HCT116 (cell line): ENCODE data around the gene MINDY4B. TPM values are rescaled to one million over a fixed set of nuclear protein-coding genes. Genes with fewer than 3 reads are reported as not detected.

Source experiments
- ATAC-seq: fragments of 200-7000 bp; cut with Tn5 transposase; 2 replicates; pipeline ENCODE4 v1.9.1; 2020; ENCODE audit warnings: mild to moderate bottlenecking, moderate library complexity
- BruUV-seq: library from RNA; stranded (reverse); fragments of 400-500 nt; replicated peaks from 2 replicates; lab custom pipeline; 2021; lab: Mats Ljungman, UMichigan
- CTCF ChIA-PET: fragments of 300-600 bp; sonication (Branson Sonifier 250); formaldehyde crosslinking; loops from one replicate; lab custom pipeline; 2021; ENCODE audit warnings: antibody characterized with exemption; lab: Charles Lee
- POLR2A ChIA-PET: fragments of 300-600, 350-600 bp; sonication (Branson Sonifier 250); formaldehyde crosslinking; loops from one replicate; lab custom pipeline; 2021; ENCODE audit warnings: antibody characterized with exemption; lab: Charles Lee
- RAD21 ChIA-PET, 2 experiments: fragments of 300-600 bp; sonication (Branson Sonifier 250); formaldehyde crosslinking; loops; one replicate each; lab custom pipeline; 2023; ENCODE audit warnings: low total read pairs in 2 of 2; ENCODE audit not compliant: uncharacterized antibody in 2 of 2, unreplicated experiment in 2 of 2, low non-redundant PET in 1 of 2; lab: Charles Lee
- DNase-seq: peaks from one replicate; pipeline ENCODE4 v3.0.0-alpha.2; 2010; ENCODE audit warnings: low read depth, low spot score
- H2AFZ ChIP-seq: fragments of 200-600 bp; shearing (Covaris generic), sonication (generic); 2 replicates; pipeline ENCODE4 v1.6.1; 2017; ENCODE audit warnings: low read depth, mixed run types, mixed read lengths, antibody characterized with exemption, low read length; ENCODE audit not compliant: poor library complexity, severe bottlenecking
- H3K27ac ChIP-seq: 2 replicates; pipeline ENCODE4 v1.5.1; 2012; ENCODE audit warnings: low read depth, low read length
- H3K27me3 ChIP-seq: fragments of 200-600 bp; sonication (generic); 2 replicates; pipeline ENCODE4 v1.6.1; 2016; ENCODE audit warnings: mixed run types, low read length, mixed read lengths; ENCODE audit not compliant: insufficient read depth
- H3K36me3 ChIP-seq, 2 experiments: fragments of 200-500 bp in 1 of 2; fragments of 200-600 bp in 1 of 2; sonication (Bioruptor generic) in 1 of 2; sonication (generic) in 1 of 2; 2 replicates each; pipeline versions ENCODE4 v1.5.1 to v1.6.1; 2014 to 2016; ENCODE audit warnings: low read length in 2 of 2, inconsistent platforms in 1 of 2, mixed read lengths in 1 of 2, mixed run types in 1 of 2; ENCODE audit not compliant: insufficient read depth in 2 of 2, control insufficient read depth in 1 of 2
- H3K4me1 ChIP-seq, 2 experiments: fragments of 200-600 bp in 1 of 2; sonication (generic) in 1 of 2; 2 replicates each; pipeline versions ENCODE4 v1.5.1 to v1.6.1; 2012 to 2017; ENCODE audit warnings: low read length in 2 of 2, inconsistent platforms in 1 of 2, mild to moderate bottlenecking in 1 of 2, mixed read lengths in 1 of 2, mixed run types in 1 of 2, moderate library complexity in 1 of 2; ENCODE audit not compliant: insufficient read depth in 2 of 2, control insufficient read depth in 1 of 2
- H3K4me2 ChIP-seq: fragments of 200-600 bp; sonication (generic); 2 replicates; pipeline ENCODE4 v1.6.1; 2017; ENCODE audit warnings: mixed run types, low read length, mixed read lengths
- H3K4me3 ChIP-seq, 2 experiments: fragments of 200-600 bp in 1 of 2; sonication (generic) in 1 of 2; replicated peaks in 1 of 2; 2 replicates each; pipeline ENCODE4 v1.5.1; 2011 to 2016; ENCODE audit warnings: low read length in 2 of 2, control low read depth in 1 of 2, low read depth in 1 of 2, mild to moderate bottlenecking in 1 of 2, mixed read lengths in 1 of 2, mixed run types in 1 of 2
- H3K79me2 ChIP-seq: fragments of 200-600 bp; sonication (generic); 2 replicates; pipeline ENCODE4 v1.6.1; 2017; ENCODE audit warnings: mild to moderate bottlenecking, mixed run types, low read length, moderate library complexity, mixed read lengths; ENCODE audit not compliant: insufficient read depth
- H3K9ac ChIP-seq: fragments of 200-600 bp; sonication (generic); 2 replicates; pipeline ENCODE4 v1.6.1; 2016; ENCODE audit warnings: low read length, mixed read lengths
- H3K9me2 ChIP-seq: fragments of 200-600 bp; sonication (generic), shearing (Covaris generic); 2 replicates; pipeline ENCODE4 v1.6.1; 2017; ENCODE audit warnings: mixed run types, mild to moderate bottlenecking, moderate library complexity; ENCODE audit not compliant: insufficient read depth
- H3K9me3 ChIP-seq, 2 experiments: fragments of 200-500 bp in 1 of 2; fragments of 200-600 bp in 1 of 2; sonication (Bioruptor generic) in 1 of 2; sonication (generic) in 1 of 2; 2 replicates each; pipeline ENCODE4 v1.6.1; 2014 to 2017; ENCODE audit warnings: low read length in 2 of 2, mixed read lengths in 2 of 2, inconsistent platforms in 1 of 2, low read depth in 1 of 2, mild to moderate bottlenecking in 1 of 2, mixed run types in 1 of 2, moderate library complexity in 1 of 2; ENCODE audit not compliant: control insufficient read depth in 1 of 2, insufficient read depth in 1 of 2
- H4K20me1 ChIP-seq: fragments of 200-600 bp; sonication (generic), shearing (Covaris generic); 2 replicates; pipeline ENCODE4 v1.6.1; 2017; ENCODE audit warnings: mixed run types, mild to moderate bottlenecking, moderate library complexity; ENCODE audit not compliant: insufficient read depth
- EGR1 ChIP-seq: IDR thresholded peaks from 2 replicates; pipeline ENCODE4 v1.6.1; 2012; ENCODE audit warnings: low read depth
- ELF1 ChIP-seq: IDR thresholded peaks from 2 replicates; pipeline ENCODE4 v1.6.1; 2012; ENCODE audit warnings: low read depth, borderline replicate concordance
- EZH2 ChIP-seq: fragments of 200-600 bp; sonication (generic); IDR thresholded peaks from 2 replicates; pipeline ENCODE4 v1.6.1; 2017; ENCODE audit warnings: antibody characterized with exemption, mixed run types
- EZH2phosphoT487 ChIP-seq: fragments of 200-600 bp; IDR thresholded peaks from 2 replicates; pipeline ENCODE4 v1.6.1; 2018; ENCODE audit warnings: antibody characterized with exemption, borderline replicate concordance
- FOSL1 ChIP-seq: IDR thresholded peaks from 2 replicates; pipeline ENCODE4 v1.6.1; 2012; ENCODE audit warnings: low read depth
- JUND ChIP-seq: IDR thresholded peaks from 2 replicates; pipeline ENCODE4 v1.6.1; 2012
- POLR2A ChIP-seq: IDR thresholded peaks from 2 replicates; pipeline ENCODE4 v1.7.0; 2011; ENCODE audit warnings: borderline replicate concordance; ENCODE audit not compliant: insufficient read depth, insufficient read length; ENCODE audit errors: extremely low read depth
- SIN3A ChIP-seq: IDR thresholded peaks from 2 replicates; pipeline ENCODE4 v1.6.1; 2012; ENCODE audit warnings: low read depth
- SP1 ChIP-seq: IDR thresholded peaks from 2 replicates; pipeline ENCODE4 v1.6.1; 2012; ENCODE audit warnings: low read depth
- TCF7L2 ChIP-seq: IDR thresholded peaks from 2 replicates; pipeline ENCODE4 v1.7.0; 2011; ENCODE audit warnings: borderline replicate concordance, inconsistent platforms; ENCODE audit not compliant: insufficient read depth, insufficient read length; ENCODE audit errors: extremely low read depth
- YY1 ChIP-seq: IDR thresholded peaks from 2 replicates; pipeline ENCODE4 v1.6.1; 2011; ENCODE audit warnings: low read length, low read depth, moderate library complexity, mild to moderate bottlenecking; ENCODE audit not compliant: insufficient replicate concordance; ENCODE audit errors: extremely low read depth
- ZNF274 ChIP-seq: fragments of 200-500 bp; sonication (Bioruptor generic); IDR thresholded peaks from 2 replicates; pipeline ENCODE4 v1.6.1; 2014; ENCODE audit warnings: mild to moderate bottlenecking, low read depth, low read length, inconsistent platforms
- intact Hi-C: fragments of 100-400 bp; cut with micrococcal nuclease; formaldehyde crosslinking; loops from 2 replicates; pipeline ENCODE4 v1.10.0; 2022
- total RNA-seq: library from RNA; stranded (reverse); gene quantifications from one replicate; pipeline ENCODE4 v1.2.1, GENCODE V29; 2021; ENCODE audit not compliant: unreplicated experiment
- TF ChIP-seq, protein P1 (sequence below), 3 experiments: fragments of 200-600 bp in 1 of 3; sonication (generic) in 1 of 3; IDR thresholded peaks in 2 of 3; conservative IDR thresholded peaks in 1 of 3; 2 replicates each; pipeline ENCODE4 v1.5.1; 2012 to 2017; ENCODE audit warnings: low read depth in 2 of 3, low read length in 2 of 3, antibody characterized with exemption in 1 of 3, borderline replicate concordance in 1 of 3, control low read depth in 1 of 3, mild to moderate bottlenecking in 1 of 3, mixed read lengths in 1 of 3, mixed run types in 1 of 3, moderate library complexity in 1 of 3; ENCODE audit not compliant: insufficient read depth in 1 of 3
- TF ChIP-seq, protein P2 (sequence below): IDR thresholded peaks from 2 replicates; pipeline ENCODE4 v1.6.1; 2011; ENCODE audit warnings: mild to moderate bottlenecking, low read length, moderate library complexity; ENCODE audit not compliant: insufficient replicate concordance; ENCODE audit errors: extremely low read depth
- TF ChIP-seq, protein P3 (sequence below): IDR thresholded peaks from 2 replicates; pipeline ENCODE4 v1.6.1; 2012

The MINDY4B gene
- total RNA-seq, 1 experiment from 2014 or later, result not detected

DNA sequence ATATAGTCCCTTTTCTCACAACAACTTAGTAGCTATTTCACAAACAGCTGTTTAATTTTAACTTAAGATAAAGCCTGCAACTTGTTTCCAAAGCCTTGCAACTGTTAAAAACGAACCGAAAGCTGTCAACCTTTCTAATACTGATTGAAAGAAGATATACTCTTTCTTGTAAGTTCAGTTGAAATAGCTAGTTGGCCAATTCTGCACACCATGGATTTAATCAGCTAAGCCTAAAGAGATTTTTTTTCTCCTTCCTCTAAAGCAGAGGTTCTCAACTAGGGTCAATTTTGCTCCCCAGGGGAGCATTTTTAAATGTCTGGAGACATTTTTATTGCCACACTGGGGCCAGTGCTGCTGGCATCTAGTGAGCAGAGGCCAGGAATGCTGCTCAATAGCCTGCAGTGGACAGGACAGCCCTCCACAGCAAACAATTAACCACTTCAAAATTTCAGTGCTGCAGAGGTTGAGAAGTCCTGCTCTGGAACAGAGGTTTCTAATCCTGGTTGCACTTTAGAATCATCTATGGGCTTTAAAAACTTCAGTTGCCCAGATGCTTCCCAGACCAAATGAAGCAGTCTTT is 26.2 kb downstream of the MINDY4B start:
- H3K4me3 ChIP-seq, result no peak overlapping the region
- intact Hi-C loops, result no loop called here
- H3K27me3 ChIP-seq, result peaks cover 6% of the 10 kb centered on the region; the same call in 1 of the 2 replicates
- H3K9ac ChIP-seq, result no peak overlapping the region
- no peaks in the 10 kb centered on the region for H3K9me2 ChIP-seq
- no peak overlapping the region for H3K27ac ChIP-seq
- BruUV-seq, result no TSS peak
- H3K9me3 ChIP-seq, result no peaks in the 10 kb centered on the region
- POLR2A ChIA-PET, result no interaction called here
- no peak overlapping the region for H2AFZ ChIP-seq
- no peaks in the 10 kb centered on the region for H3K4me1 ChIP-seq
- no peak for TF ChIP-seq SP1
- no peak for TF ChIP-seq JUND
- TF ChIP-seq, protein P1, sequence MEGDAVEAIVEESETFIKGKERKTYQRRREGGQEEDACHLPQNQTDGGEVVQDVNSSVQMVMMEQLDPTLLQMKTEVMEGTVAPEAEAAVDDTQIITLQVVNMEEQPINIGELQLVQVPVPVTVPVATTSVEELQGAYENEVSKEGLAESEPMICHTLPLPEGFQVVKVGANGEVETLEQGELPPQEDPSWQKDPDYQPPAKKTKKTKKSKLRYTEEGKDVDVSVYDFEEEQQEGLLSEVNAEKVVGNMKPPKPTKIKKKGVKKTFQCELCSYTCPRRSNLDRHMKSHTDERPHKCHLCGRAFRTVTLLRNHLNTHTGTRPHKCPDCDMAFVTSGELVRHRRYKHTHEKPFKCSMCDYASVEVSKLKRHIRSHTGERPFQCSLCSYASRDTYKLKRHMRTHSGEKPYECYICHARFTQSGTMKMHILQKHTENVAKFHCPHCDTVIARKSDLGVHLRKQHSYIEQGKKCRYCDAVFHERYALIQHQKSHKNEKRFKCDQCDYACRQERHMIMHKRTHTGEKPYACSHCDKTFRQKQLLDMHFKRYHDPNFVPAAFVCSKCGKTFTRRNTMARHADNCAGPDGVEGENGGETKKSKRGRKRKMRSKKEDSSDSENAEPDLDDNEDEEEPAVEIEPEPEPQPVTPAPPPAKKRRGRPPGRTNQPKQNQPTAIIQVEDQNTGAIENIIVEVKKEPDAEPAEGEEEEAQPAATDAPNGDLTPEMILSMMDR (IDR thresholded peaks at IDR 0.05 in 2 of 3, conservative IDR thresholded peaks at IDR 0.05 in 1 of 3; ENCODE audit: borderline replicate concordance in 1 of 3, insufficient read depth in 1 of 3, low read depth in 2 of 3, low read length in 2 of 3), result no peak
- no peak for TF ChIP-seq POLR2A
- no peak for TF ChIP-seq FOSL1
- TF ChIP-seq EZH2, result no peak
- TF ChIP-seq, all 23 proteins: peak for 0
- Histone ChIP-seq H4K20me1 (no peaks in the 10 kb centered on the region), H3K36me3 (no peaks in the 10 kb centered on the region), H3K79me2 (no peaks in the 10 kb centered on the region), H3K4me2 (no peak overlapping the region)
- ChIA-PET RAD21 (no interaction called here), CTCF (no interaction called here)
- DNase-seq (no peak), ATAC-seq (no peak)

DNA sequence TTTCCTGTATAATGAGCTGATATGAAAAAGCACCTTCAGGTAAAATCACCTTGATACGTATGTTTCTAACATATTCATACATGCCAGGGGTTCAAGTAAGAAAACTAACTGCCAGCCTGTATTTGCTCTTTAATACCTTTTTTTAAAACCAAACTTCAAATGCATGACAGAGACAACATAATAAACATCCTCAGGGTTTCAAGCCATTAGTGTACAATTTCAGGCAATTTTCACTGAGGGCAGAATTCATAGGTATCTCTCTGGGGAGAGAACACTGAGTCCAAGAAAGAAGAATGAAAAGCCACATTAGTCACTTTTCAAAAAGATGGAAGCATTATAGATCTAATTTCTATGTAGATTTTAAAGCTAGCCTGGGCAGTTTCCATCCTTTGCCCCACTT is 26.9 kb downstream of the MINDY4B start:
- Histone ChIP-seq H3K9me3 (no peaks in the 10 kb centered on the region), H2AFZ (no peak overlapping the region), H3K4me2 (no peak overlapping the region), H3K9me2 (no peaks in the 10 kb centered on the region), H3K27ac (no peak overlapping the region), H3K36me3 (no peaks in the 10 kb centered on the region), H3K9ac (no peak overlapping the region), H3K27me3 (no peaks in the 10 kb centered on the region), H4K20me1 (no peaks in the 10 kb centered on the region), H3K4me3 (no peak overlapping the region), H3K4me1 (no peaks in the 10 kb centered on the region), H3K79me2 (no peaks in the 10 kb centered on the region)
- ChIA-PET CTCF (no interaction called here), RAD21 (no interaction called here), POLR2A (no interaction called here)
- intact Hi-C loops, result no loop called here
- ATAC-seq (no peak), DNase-seq (no peak)
- no TSS peak for BruUV-seq
- TF ChIP-seq, protein P2, sequence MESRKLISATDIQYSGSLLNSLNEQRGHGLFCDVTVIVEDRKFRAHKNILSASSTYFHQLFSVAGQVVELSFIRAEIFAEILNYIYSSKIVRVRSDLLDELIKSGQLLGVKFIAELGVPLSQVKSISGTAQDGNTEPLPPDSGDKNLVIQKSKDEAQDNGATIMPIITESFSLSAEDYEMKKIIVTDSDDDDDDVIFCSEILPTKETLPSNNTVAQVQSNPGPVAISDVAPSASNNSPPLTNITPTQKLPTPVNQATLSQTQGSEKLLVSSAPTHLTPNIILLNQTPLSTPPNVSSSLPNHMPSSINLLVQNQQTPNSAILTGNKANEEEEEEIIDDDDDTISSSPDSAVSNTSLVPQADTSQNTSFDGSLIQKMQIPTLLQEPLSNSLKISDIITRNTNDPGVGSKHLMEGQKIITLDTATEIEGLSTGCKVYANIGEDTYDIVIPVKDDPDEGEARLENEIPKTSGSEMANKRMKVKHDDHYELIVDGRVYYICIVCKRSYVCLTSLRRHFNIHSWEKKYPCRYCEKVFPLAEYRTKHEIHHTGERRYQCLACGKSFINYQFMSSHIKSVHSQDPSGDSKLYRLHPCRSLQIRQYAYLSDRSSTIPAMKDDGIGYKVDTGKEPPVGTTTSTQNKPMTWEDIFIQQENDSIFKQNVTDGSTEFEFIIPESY, result no peak
- TF ChIP-seq EGR1, result no peak
- TF ChIP-seq SIN3A, result no peak
- TF ChIP-seq TCF7L2, result no peak
- TF ChIP-seq ZNF274, result no peak
- no peak for TF ChIP-seq ELF1
- TF ChIP-seq YY1, result no peak
- TF ChIP-seq, protein P3, sequence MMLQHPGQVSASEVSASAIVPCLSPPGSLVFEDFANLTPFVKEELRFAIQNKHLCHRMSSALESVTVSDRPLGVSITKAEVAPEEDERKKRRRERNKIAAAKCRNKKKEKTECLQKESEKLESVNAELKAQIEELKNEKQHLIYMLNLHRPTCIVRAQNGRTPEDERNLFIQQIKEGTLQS, result no peak
- no peak for TF ChIP-seq FOSL1
- TF ChIP-seq JUND, result no peak
- TF ChIP-seq EZH2phosphoT487, result no peak
